ENCODE data around the gene ZFAND2A.
"Not testable (repeated sequence)": the region's sequence is repeated elsewhere in the genome, so short reads cannot be mapped to it uniquely, and the experiment has no call there.

Gene ZFAND2A, protein sequence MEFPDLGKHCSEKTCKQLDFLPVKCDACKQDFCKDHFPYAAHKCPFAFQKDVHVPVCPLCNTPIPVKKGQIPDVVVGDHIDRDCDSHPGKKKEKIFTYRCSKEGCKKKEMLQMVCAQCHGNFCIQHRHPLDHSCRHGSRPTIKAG

DNA sequence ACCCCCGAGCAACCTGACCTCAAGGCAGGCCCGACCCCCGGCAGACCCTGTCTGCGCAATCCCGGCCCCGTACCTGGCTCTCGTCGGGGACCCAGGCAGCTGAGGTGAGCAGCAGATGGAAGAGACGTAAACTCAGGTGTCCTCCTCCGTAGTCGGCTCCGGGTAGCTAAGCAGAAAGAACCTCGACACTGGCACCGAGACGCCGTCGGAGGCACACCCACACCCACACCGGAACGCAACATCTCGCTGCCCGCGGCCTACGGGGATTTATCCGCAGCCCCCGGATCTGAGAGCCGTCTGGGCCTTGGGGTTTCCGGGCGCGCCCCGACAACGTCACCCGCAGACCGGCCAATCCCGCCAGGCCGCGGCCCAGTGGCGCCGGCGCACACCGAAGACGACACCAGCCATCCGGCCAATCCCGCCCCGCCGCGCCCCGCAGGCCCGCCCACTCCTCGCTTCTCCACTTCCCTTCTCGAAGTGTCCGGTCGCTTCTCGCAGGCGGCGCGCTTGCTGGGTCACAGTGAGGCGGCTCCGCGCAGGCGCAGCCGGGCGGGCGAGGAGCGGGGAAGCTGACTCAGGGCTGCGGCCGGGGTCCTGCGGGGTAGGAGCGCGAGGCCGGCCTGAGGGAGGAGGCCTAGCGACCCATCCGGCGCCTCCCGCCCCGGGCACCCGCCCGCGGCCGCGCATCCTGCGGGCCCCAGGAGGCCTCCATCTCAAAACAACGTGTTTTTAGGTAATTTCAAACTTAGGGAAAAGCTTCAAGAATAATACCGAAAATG is at the start of gene ZFAND2A:
Gene ZFAND2A, minus strand, starts transcription at position 306 of the 779 bp plus-strand sequence. CDS start 1,984 bp downstream, outside the sequence.
- in situ Hi-C loops (cut with MboI; ENCODE audit: low sequenced_read_pairs), result no loop called here

DNA sequence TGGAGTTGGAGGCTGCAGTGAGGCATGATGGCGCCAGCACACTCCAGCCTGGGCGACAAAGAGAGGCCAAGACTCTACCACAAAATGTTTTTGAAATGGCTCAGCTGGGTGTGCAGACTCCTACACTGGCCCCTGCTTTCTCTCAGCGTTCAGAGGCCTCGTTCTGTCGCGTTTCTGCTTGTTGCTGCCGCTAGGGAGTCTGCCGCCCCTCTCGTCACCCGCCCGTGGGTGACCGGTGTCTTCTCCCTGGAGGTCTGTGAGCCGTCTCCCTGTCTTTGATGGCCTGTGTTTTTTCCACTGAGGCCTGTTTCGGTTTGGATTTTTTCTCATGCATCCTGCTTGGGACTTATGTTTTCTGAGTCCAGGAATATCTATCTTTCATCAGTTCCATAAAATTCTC is 49.1 kb upstream of the ZFAND2A start:
- in situ Hi-C loops (cut with MboI; ENCODE audit: low sequenced_read_pairs), result no loop called here

DNA sequence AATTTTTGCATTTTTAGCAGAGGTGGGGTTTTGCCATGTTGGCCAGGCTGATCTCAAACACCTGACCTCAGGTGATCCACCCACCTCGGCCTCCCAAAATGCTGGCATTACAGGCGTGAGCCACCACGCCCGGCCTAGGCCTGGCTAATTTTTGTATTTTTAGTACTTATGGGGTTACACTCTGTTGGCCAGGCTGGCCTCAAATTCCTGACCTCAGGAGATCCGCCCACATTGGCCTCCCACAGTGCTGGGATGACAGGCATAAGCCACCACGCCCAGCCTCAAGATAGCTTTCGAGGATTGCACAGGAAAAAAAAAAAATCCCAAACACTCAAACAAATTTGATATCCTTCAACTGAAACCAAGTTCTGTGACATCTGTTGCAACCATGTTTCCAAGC is 45.7 kb upstream of the ZFAND2A start:
- in situ Hi-C loops (cut with MboI; ENCODE audit: low sequenced_read_pairs), result not testable (repeated sequence)

DNA sequence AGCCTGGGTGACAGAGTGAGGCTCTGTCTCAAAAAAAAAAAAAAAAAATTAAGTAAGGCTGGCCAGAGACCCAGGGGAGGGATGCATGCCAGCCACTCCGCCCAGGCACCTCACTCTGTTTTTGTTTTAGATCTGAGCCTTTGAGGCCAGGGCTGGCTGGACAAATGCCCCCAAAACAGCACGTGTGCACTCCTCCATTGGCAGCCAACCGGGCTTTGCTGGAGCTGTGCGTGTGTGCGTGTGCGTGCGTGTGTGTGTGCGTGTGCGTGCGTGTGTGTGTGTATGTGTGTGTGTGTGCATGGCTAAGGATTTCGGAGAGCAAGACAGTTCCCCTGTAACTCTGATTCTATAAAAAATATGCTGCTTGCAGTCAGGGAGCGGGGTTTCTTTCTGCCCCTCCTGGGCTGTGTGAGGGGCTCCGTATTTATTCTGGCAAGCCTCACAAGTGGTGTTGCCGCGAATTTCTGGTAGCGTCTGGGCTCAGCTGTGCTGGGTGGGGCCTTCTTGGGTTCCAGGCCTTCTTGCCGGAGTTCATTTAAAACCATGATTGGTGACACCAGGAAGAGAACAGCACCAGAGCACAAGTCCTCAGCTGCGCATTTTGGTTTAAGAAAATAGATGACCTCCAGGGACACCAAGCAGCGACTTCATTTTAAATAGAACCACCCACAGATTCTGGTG is 44.6 kb upstream of the ZFAND2A start:
- in situ Hi-C loops (cut with MboI; ENCODE audit: low sequenced_read_pairs), result no loop called here

DNA sequence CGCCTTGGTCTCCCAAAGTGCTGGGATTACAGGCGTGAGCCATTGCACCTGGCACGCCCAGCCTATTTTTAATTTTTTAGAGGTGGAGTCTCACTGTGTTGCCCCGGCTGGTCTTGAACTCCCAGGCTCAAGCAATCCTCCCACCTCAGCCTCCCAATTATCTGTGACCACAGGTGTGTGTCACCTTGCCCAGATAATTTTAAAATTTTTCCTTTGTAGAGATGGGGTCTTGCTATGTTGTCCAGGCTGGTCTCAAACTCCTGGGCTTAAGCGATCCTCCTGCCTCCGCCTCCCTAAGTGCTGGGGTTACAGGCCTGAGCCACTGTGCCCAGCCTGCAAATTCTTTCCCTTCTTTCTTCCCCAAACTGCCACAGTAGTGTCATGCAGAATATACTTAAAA is 42.9 kb upstream of the ZFAND2A start:
- in situ Hi-C loops (cut with MboI; ENCODE audit: low sequenced_read_pairs), result not testable (repeated sequence)

DNA sequence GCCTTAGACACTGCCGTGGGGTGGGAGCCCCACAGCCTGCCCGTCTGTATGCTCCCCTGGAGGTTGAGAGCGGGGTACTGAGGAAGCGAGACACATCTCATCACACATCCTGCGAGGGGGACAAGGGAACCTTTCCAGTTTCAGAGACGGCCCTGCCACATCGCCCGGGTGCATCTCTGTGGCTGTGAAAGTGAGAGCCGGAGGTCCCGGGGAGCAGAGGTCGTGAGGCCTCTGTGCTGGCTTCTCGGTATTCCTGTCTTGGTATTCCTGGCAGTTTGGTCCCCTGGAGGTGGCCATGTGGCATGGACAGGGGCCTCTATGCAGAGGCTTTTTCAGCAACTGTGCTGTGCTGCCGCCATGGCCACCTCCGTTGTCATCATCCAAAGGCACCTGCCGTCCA is 41.9 kb upstream of the ZFAND2A start:
- in situ Hi-C loops (cut with MboI; ENCODE audit: low sequenced_read_pairs), result no loop called here

DNA sequence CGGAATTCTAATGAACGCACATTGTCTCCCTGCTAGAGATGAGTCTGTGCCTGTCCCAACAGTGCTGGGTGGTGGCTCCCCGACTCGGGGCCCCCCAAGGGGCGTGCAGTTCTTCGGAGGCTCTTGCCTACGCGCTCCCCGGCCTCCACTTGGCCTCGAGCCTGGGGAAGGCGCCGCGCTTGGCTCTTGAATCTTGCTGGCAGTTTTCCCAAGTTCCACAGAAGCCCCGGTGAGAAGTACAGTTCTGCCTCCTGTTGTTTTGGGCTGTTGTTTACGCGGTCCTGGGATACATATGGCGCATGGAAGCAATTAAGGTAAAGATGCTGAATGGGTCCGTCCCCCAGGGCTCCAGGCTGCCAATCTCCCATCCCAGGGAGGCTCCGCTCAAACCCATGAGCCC is 40.0 kb upstream of the ZFAND2A start:
- in situ Hi-C loops (cut with MboI; ENCODE audit: low sequenced_read_pairs), result no loop called here

DNA sequence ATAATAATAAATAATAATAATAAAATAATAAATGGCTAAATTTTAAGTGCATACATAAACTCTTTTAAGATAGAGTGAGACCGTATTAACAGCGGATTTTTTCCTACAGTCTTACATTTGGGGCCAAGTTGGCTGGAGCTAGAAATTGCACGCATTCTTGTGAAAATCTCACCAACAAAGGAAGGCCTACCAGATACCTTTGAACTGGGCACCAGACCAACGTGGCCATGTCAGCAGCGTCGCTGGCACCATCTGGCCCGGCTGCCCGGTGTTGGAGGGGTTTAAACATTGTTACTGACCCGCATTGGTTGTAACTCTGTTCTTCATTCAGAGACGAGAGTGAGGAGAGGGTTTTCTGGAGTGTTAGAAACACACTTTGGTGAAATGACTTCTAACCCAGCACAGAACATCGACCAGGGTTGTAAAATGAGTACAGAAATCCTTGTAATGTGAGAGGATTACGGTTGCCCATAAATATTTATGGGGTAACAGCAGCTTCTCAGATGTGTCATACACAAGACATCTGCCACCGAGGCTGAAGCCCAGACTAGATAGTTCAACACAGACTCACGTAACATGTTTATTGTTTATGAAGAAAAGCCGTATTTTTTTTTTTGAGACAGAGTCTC is 38.1 kb upstream of the ZFAND2A start:
- in situ Hi-C loops (cut with MboI; ENCODE audit: low sequenced_read_pairs), result no loop called here

DNA sequence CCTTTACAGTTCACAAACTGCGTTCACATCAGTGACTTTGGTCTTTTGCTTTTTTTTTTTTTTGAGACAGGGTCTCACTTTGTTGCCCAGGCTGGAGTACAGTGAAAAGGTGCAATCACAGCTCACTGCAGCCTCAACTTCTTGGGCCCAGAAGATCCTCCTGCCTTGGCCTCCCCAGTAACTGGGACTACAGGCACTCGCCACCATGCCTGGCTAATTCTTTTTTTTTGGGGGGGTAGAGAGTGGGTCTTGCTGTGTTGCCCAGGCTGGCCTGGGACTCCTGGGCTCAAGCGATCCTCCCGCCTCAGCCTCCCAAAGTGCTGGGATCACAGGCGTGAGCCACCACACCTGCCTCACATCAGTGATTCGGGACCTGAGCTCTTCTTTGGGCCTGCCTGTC is 37.0 kb upstream of the ZFAND2A start:
- in situ Hi-C loops (cut with MboI; ENCODE audit: low sequenced_read_pairs), result no loop called here

DNA sequence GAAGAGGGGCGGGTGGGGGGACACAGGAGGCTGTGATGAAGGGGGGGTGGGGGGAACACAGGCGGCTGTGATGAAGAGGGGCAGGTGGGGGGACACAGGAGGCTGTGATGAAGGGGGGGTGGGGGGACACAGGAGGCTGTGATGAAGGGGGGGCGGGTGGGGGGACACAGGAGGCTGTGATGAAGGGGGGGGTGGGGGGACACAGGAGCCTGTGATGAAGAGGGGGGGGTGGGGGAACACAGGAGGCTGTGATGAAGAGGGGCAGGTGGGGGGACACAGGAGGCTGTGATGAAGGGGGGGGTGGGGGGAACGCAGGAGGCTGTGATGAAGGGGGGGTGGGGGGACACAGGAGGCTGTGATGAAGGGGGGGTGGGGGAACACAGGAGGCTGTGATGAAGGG is 36.4 kb upstream of the ZFAND2A start:
- in situ Hi-C loops (cut with MboI; ENCODE audit: low sequenced_read_pairs), result not testable (repeated sequence)

DNA sequence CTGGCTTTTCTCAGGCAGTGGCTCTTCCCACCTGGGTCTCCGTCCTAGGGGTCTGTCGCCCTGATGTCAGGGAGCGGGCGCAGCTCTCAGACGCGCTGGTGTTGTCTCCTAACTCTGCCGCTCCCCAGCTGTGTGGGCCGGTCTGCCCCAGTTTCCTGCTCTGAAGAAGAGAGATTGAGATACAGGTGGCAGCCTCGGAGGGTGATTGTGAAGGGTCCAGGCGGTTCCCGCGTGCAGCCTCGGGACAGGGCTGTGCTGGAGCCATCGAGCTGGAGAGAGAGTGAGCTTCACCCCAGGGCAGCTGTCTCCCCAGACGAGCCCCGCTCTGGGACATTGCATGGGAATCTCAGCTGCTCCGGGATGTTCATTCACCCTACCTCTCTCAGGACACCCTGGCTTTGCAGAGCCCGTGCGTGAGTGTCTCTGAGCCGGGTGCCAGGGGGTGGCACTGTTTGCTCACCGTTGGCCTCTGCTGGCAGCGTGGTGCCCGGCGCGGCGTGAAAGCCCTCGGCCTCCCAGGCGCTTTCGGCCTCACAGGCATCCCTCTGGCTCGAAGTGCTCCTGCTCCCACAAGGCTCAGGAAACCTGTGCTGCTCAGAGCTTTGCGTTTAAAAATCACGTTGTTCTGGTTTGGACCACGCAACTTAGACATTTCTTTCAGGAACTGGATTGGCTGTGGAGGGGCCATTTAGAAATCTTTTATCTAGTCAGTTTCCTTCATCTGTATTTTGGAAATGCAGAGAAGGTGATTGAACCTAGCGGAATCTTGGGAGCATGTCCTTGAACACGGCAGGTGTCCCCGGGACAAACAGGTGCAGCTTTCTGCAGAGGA is 33.8 kb upstream of the ZFAND2A start:
- in situ Hi-C loops (cut with MboI; ENCODE audit: low sequenced_read_pairs), result no loop called here

DNA sequence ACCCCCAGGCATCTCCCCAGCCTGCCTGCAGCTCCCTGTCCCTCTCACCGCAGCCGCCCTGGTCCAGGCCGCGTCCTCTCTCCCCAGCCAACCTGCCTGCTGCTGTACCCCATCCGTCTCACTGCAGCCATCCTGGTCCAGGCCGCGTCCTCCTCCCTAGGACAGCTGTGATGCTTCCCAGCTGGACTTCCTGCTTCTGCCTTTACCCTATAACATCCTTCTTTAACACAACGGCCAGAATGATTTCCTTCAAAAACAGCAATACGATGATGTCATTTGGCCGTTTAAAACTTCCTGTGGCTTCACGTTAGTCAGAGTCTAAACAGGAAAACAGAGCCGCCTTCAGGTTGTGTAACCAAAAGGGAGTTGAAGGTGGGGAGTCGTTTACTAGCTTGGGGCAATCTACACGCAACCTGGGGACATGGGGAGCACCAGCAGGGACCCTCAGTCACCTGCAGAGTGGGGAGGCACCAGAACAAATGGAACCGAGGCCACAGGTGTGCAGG is 32.2 kb upstream of the ZFAND2A start:
- in situ Hi-C loops (cut with MboI; ENCODE audit: low sequenced_read_pairs), result no loop called here

DNA sequence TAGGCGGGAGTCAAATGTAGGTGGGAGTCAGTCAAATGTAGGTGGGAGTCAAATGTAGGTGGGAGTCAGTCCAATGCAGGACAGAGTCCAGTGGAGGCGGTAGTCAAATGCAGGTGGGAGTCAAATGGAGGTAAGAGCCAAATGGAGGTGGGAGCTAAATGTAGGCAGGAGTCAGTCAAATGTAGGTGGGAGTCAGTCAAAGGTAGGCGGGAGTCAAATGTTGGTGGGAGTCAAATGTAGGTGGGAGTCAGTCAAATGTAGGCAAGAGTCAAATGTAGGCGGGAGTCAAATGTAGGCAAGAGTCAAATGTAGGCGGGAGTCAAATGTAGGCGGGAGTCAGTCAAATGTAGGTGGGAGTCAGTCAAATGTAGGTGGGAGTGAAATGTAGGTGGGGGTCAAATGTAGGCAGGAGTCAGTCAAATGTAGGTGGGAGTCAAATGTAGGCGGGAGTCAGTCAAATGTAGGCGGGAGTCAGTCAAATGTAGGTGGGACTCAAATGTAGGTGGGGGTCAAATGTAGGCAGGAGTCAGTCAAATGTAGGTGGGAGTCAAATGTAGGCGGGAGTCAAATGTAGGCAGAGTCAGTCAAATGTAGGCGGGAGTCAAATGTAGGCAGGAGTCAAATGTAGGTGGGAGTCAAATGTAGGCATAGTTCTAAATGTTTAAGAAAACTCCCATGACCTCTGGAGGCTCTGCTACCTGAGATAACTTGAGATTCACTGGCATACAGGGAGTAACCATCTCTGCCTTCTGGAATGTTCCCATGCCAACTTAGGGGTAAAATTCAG is 30.2 kb upstream of the ZFAND2A start:
- in situ Hi-C loops (cut with MboI; ENCODE audit: low sequenced_read_pairs), result no loop called here

DNA sequence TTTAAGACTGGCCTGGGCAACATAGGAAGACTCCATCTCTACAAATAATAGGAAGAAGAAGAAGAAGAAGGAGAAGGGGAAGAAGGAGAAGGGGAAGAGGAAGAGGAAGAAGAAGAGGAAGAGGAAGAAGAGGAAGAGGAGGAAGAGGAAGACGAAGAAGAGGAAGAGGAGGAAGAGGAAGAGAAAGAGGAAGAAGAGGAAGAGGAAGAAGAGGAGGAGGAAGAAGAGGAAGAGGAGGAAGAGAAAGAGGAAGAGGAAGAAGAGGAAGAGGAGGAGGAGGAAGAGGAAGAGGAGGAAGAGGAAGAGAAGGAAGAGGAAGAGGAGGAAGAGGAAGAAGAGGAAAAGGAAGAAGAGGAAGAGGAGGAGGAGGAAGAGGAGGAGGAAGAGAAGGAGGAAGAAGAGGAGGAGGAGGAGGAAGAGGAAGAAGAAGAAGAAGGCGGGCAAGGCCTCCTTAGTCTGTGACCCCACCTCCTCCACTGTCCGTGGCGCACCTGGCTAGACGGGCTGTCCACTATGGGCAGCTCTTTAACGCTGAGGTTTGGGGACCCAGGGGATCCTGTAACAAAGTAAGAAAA is 28.8 kb upstream of the ZFAND2A start:
- in situ Hi-C loops (cut with MboI; ENCODE audit: low sequenced_read_pairs), result no loop called here

DNA sequence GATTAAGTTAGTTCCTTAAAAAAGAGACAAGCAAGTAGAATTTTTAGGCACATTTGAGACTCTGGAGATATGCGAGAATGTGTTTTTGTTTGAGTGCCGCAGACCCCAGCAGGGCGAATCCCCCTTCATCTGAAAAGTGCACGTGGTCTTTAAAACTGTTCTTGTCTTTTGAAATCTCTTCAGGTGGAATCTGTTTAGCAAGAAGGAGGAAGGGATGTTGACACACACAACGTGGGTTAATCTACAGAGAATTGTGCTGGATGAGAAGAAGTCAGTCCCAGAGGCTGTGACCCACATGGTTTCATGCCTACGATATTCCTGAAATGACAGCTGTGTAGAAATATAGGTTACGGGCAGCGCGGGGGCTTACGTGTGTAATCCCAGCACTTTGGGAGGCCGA is 27.1 kb upstream of the ZFAND2A start:
- in situ Hi-C loops (cut with MboI; ENCODE audit: low sequenced_read_pairs), result no loop called here

DNA sequence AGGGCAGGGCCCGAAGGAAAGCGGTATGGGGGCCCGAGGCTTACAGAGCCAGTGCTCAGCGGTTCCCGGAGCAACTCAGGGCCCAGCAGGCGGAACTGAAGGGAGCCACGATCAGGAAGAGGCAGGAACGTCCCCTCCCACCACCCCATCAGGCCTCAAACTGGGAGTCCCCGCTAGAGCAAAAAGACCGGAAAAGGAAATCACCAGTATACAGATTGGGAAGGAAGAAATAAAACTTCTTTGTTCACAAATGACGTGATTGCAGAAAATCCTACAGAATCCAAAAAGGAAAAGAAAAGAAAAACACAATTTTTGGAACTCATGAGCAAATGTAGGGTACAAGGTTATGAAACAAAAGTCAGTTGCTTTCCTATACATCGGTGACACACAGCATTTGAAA is 21.6 kb upstream of the ZFAND2A start:
- in situ Hi-C loops (cut with MboI; ENCODE audit: low sequenced_read_pairs), result no loop called here

DNA sequence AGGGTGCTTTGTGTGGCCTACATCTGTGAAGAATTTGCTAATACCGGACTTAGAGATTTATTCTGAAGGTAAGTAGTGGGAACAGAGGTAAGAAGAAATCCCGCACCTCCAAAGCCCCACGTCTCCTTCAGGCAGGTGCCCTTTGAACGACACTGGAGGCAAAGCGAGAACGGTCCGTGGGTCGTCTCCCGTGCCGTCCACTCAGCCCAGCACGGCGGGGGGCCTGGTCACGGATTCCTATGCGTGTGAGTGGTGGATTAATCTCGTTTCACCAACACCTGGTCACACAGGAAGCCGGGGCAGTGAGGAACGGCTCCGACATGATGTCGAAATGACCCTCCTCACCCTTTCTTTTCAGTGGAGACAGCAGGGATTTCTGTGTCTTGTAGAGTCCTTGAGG is 21.0 kb upstream of the ZFAND2A start:
- in situ Hi-C loops (cut with MboI; ENCODE audit: low sequenced_read_pairs), result no loop called here

DNA sequence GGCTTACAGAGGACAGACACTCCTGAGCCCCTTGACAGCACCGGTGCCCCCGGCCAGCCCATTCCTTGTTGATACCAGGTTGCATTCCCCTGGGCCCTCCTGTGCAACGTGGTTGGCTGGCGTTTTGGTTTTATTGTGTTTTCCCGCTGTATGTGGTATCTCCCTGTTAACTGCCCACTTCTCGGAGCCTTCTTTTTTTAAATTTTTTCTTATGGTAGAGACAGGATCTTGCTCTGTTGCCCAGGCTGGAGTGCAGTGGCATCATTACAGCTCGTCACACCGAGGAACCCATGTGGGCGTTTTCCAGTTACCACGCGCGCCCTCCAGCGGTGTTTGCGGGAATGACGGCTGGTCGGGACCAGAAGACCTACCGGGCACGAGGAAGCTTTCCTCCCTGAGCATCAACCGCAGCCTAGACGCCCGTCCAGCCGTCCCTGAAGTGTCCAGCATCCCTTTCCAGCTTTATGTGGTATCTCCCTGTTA is 16.9 kb upstream of the ZFAND2A start:
- in situ Hi-C loops (cut with MboI; ENCODE audit: low sequenced_read_pairs), result no loop called here
